Measurements from ENCODE around the gene TUBB6.

The TUBB6 gene

DNA sequence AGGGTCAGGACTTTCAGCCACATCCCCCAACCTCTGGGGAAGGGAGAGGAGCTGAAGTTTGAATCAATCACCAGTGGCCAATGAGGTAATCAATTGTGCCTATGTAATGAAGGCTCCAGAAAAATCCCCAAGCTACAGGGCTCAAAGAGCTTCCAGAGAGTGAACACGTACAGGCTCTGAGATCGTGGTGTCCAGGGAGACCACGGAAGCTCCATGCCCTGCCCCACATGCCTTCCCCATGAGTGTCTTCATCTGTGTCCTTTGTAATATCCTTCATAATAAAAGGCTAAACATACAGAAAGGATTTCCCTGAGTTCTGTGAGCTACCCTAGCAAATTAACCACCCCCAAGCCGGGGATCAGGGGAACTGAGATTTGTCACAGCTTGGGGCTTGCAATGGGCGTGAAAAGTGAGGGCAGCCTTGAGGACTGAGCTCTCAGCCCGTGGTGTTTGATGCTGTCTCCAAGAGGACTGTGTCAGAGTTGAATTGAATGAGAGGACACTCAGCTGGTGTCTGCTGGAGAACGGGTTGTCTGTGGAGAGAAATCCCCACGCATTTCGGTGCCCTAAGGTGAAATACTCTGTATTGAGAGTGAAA, 25.5 kb upstream of the TUBB6 start:
- H3K4me3 ChIP-seq (ENCODE audit: low read depth, low read length): no peak overlapping the region
- peak; percentile 27 for DNase-seq (ENCODE audit: low read depth)
- in situ Hi-C loops (cut with HindIII; ENCODE audit: low sequenced_read_pairs): no loop called here
- TF ChIP-seq CTCF (IDR thresholded peaks at IDR 0.05; ENCODE audit: low read depth, low read length, missing control alignments): no peak

DNA sequence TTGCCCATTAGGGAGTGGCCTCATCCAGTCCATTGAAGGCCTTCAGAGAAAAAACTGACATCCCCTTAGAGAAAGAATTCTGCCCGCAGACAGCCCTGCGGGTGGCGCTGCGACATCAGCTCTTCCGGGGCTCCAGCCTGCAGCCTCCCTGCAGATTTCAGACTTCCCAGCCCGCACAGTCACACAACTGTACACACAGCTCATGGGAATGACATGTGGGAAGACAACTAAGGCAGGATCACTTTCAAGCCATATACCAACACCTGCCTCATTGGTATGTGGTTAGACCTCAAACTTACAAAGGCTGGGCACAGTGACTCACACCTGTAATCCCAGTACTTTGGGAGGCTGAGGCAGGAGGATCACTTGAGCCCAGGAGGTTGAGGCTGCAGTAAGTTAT, 24.8 kb upstream of the TUBB6 start:
- DNase-seq (ENCODE audit: low read depth): no peak
- in situ Hi-C loops (cut with HindIII; ENCODE audit: low sequenced_read_pairs): no loop called here
- no peak overlapping the region for H3K4me3 ChIP-seq (ENCODE audit: low read depth, low read length)
- TF ChIP-seq CTCF (IDR thresholded peaks at IDR 0.05; ENCODE audit: low read depth, low read length, missing control alignments): peak; percentile 3

GRCh38 chr18:12283666-12284065, 24.4 kb upstream of the TUBB6 start:
- DNase-seq (ENCODE audit: low read depth): no peak
- in situ Hi-C loops (cut with HindIII; ENCODE audit: low sequenced_read_pairs): no loop called here
- no peak overlapping the region for H3K4me3 ChIP-seq (ENCODE audit: low read depth, low read length)
- TF ChIP-seq CTCF (IDR thresholded peaks at IDR 0.05; ENCODE audit: low read depth, low read length, missing control alignments): no peak

GRCh38 chr18:12287131-12287681, 20.8 kb upstream of the TUBB6 start:
- no peak for TF ChIP-seq CTCF (IDR thresholded peaks at IDR 0.05; ENCODE audit: low read depth, low read length, missing control alignments)
- DNase-seq (ENCODE audit: low read depth): no peak
- in situ Hi-C loops (cut with HindIII; ENCODE audit: low sequenced_read_pairs): no loop called here
- H3K4me3 ChIP-seq (ENCODE audit: low read depth, low read length): peak overlapping the region; percentile 53

- peak overlapping the region; percentile 53 for H3K4me3 ChIP-seq (ENCODE audit: low read depth, low read length)
- TF ChIP-seq CTCF (IDR thresholded peaks at IDR 0.05; ENCODE audit: low read depth, low read length, missing control alignments): no peak
- DNase-seq (ENCODE audit: low read depth): no peak
- in situ Hi-C loops (cut with HindIII; ENCODE audit: low sequenced_read_pairs): no loop called here
Observed at GRCh38 chr18:12287684-12288402, 20.2 kb upstream of the TUBB6 start.

DNA sequence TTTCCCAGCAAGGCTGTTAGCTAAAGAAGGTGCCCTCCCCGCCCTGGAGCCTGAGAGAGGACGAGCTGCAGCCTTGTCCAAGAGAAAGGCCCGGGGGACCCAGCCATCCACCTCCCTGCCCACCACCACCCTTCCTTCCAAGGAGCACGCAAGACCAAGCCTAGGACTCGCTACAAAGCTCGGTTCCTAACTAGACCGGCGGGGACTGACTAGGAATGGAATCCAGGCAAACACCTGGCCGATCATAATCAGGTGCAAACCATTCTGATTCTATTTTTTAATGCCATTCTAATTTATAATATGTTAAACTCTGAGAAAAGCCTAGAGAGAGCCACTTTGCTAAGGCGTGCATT, 19.7 kb upstream of the TUBB6 start:
- in situ Hi-C loops (cut with HindIII; ENCODE audit: low sequenced_read_pairs): no loop called here

More for the DNA sequence above, 19.7 kb upstream of the TUBB6 start:
- no peak for DNase-seq (ENCODE audit: low read depth)
- no peak for TF ChIP-seq CTCF (IDR thresholded peaks at IDR 0.05; ENCODE audit: low read depth, low read length, missing control alignments)
- peak overlapping the region; percentile 53 for H3K4me3 ChIP-seq (ENCODE audit: low read depth, low read length)

Measured in astrocyte of the cerebellum (primary cell).